ENCODE data around the gene CRBN.

GRCh38 chr3:3157484-3157883 is 22.0 kb downstream of the CRBN start:
- TF ChIP-seq YY1 (IDR thresholded peaks at IDR 0.05; ENCODE audit: insufficient read depth, insufficient read length) (no peak), ZNF274 (IDR thresholded peaks at IDR 0.05; ENCODE audit: low read depth, low read length) (no peak), SUZ12 (IDR thresholded peaks at IDR 0.05; ENCODE audit: extremely low read depth, insufficient read depth, insufficient read length) (no peak)

Data from NT2/D1 (cell line).